PFSK-1 (cell line): ENCODE results near the gene FKBP11.
A peak's percentile ranks its signal among the peaks of the same experiment; 100 is the strongest.

ENCODE experiments used
- FOXP2 ChIP-seq: optimal IDR thresholded peaks from 2 replicates; pipeline ENCODE3; 2011; ENCODE audit warnings: borderline replicate concordance, control low read depth, inconsistent platforms; ENCODE audit not compliant: insufficient read depth; ENCODE audit errors: extremely low read length, extremely low read depth
- POLR2AphosphoS5 ChIP-seq: IDR thresholded peaks from 2 replicates; pipeline ENCODE4 v1.6.1; 2012; ENCODE audit warnings: low read depth, mild to moderate bottlenecking, control low read depth, low read length, moderate library complexity
- SIN3A ChIP-seq: IDR thresholded peaks from 2 replicates; pipeline ENCODE4 v1.6.1; 2012; ENCODE audit warnings: mild to moderate bottlenecking, low read length, moderate library complexity, borderline replicate concordance; ENCODE audit not compliant: insufficient read depth
- TAF1 ChIP-seq: IDR thresholded peaks from 2 replicates; pipeline ENCODE4 v1.6.1; 2012; ENCODE audit warnings: low read length, control low read depth, borderline replicate concordance; ENCODE audit not compliant: insufficient read depth
- TF ChIP-seq, protein P1 (sequence below), 2 experiments: IDR thresholded peaks; 2 replicates each; pipeline versions ENCODE4 v1.6.1 to v1.8.0; 2011 to 2012; ENCODE audit warnings: low read depth in 2 of 2, low read length in 2 of 2, control low read depth in 1 of 2, inconsistent platforms in 1 of 2, mild to moderate bottlenecking in 1 of 2, moderate library complexity in 1 of 2; ENCODE audit not compliant: insufficient read depth in 1 of 2

DNA sequence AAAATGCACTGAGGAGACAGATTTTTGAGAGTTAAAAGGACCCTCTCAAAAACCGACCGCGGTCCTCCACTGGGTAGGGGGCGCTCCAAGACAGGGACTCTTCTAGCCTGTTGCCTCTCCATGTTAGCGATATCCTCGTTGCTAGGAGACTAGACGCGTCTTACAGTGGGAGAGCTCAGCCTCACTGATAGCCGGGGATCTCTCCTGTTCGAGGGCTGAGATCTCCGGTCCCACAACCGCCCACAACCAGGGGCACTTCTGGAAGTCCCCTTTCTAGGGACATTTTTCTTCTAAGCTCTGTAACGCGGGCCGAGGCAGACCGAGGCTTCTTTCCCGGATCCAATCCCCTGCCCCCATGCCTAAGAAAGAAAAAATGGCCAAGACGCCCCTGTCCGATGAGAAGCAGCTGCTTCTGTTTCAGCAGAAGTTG lies 21.3 kb downstream of the FKBP11 start:
- TF ChIP-seq POLR2AphosphoS5 (no peak), TAF1 (no peak), SIN3A (peak; percentile 95), FOXP2 (no peak)
- TF ChIP-seq, protein P1, sequence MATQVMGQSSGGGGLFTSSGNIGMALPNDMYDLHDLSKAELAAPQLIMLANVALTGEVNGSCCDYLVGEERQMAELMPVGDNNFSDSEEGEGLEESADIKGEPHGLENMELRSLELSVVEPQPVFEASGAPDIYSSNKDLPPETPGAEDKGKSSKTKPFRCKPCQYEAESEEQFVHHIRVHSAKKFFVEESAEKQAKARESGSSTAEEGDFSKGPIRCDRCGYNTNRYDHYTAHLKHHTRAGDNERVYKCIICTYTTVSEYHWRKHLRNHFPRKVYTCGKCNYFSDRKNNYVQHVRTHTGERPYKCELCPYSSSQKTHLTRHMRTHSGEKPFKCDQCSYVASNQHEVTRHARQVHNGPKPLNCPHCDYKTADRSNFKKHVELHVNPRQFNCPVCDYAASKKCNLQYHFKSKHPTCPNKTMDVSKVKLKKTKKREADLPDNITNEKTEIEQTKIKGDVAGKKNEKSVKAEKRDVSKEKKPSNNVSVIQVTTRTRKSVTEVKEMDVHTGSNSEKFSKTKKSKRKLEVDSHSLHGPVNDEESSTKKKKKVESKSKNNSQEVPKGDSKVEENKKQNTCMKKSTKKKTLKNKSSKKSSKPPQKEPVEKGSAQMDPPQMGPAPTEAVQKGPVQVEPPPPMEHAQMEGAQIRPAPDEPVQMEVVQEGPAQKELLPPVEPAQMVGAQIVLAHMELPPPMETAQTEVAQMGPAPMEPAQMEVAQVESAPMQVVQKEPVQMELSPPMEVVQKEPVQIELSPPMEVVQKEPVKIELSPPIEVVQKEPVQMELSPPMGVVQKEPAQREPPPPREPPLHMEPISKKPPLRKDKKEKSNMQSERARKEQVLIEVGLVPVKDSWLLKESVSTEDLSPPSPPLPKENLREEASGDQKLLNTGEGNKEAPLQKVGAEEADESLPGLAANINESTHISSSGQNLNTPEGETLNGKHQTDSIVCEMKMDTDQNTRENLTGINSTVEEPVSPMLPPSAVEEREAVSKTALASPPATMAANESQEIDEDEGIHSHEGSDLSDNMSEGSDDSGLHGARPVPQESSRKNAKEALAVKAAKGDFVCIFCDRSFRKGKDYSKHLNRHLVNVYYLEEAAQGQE (IDR thresholded peaks at IDR 0.05; ENCODE audit: insufficient read depth in 1 of 2, low read depth in 2 of 2, low read length in 2 of 2) = no peak
